Measurements from ENCODE around the gene PTPRT.

DNA sequence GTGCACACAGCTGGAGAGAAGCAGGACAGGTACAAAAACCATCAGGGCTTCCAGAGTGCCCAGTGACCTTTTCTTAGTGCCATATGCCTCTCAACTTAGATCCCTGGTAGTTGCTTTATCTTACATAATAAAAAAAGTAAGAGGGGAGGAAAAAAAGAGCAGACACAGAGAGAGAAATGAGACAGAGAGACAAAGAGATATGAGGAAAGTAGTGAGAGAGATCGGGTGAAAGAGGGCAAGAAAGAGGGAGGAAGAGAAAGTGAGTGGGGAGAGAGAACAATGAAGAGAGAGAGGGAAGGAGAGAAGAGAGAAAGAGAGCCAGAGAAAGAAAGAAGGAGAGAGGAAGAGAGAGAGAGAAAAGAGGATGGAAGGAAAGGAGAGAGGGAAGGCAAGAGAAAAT, 131.6 kb downstream of the PTPRT start:
- TF ChIP-seq POLR2AphosphoS5 (IDR thresholded peaks at IDR 0.05; ENCODE audit: low read depth, low read length): no peak
- TF ChIP-seq, protein P1, sequence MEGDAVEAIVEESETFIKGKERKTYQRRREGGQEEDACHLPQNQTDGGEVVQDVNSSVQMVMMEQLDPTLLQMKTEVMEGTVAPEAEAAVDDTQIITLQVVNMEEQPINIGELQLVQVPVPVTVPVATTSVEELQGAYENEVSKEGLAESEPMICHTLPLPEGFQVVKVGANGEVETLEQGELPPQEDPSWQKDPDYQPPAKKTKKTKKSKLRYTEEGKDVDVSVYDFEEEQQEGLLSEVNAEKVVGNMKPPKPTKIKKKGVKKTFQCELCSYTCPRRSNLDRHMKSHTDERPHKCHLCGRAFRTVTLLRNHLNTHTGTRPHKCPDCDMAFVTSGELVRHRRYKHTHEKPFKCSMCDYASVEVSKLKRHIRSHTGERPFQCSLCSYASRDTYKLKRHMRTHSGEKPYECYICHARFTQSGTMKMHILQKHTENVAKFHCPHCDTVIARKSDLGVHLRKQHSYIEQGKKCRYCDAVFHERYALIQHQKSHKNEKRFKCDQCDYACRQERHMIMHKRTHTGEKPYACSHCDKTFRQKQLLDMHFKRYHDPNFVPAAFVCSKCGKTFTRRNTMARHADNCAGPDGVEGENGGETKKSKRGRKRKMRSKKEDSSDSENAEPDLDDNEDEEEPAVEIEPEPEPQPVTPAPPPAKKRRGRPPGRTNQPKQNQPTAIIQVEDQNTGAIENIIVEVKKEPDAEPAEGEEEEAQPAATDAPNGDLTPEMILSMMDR (IDR thresholded peaks at IDR 0.05): no peak

Measured in Panc1 (cell line).